Activated CD8-positive, alpha-beta memory T cell treated with anti-CD3 and anti-CD28 coated beads, Interleukin-2, amount 50 U/mL, for 4 hours (primary cell): ENCODE results near the gene ADGRL3.
"Not testable (repeated sequence)": the region's sequence is repeated elsewhere in the genome, so short reads cannot be mapped to it uniquely, and the experiment has no call there.

ENCODE experiments used
- DNase-seq: peaks from one replicate; pipeline ENCODE4 v3.0.0-alpha.2; 2020

The ADGRL3 gene

DNA sequence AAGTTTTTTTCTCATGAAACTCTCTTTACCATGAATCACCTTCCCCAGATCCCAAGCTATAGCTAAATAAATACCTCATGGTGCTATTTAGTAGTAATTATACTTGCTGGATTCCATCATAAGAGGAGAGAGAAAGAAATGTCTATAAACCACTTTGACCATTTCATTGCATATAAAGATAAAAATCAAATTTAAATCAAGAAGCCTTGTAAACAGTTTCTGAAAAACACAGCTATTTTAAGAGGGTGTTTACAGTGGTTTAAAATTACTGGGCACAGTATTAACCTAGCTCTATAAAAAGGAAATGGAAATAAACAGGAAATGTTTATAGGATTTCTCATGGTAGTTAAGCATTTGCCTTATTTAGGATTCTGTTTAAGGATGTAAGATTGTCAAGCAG lies 637.9 kb downstream of the ADGRL3 start:
- DNase-seq = no peak

DNA sequence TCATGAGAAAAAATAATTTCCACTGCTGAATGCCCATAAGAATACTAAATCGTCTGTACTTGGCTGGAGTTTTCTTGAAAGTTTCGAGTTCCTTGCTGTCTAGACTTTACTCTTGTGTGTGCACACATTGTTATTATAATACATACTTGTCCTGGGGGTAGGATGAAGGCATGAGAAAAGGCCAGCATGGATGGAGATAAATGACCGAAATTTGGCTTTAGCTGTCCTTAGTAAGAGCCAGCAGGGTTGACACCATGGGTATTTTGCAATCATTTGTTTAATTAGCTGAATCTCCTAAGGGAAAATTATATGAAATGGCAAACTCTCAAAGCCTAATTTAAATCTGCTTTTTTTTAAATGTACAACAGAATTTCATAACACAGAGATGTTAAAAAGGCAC lies 641.6 kb downstream of the ADGRL3 start:
- no peak for DNase-seq

DNA sequence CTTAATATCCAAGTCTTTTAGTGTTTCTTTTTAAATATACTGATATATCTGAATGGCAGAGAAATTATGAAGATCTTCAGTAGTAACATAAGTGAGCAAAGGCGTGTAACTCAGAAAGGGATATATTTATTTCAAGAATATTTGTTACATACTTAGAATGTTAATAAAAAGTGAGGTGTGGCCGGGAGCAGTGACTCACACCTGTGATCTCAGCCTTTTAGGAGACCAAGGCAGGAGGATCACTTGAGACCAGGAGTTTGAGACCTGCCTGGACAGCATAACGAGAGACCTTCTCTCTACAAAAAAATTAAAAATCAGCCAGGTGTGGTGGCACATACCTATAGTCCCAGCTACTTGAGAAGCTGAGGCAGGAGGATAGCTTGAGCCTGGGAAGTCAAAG lies 651.0 kb downstream of the ADGRL3 start:
- no peak for DNase-seq

DNA sequence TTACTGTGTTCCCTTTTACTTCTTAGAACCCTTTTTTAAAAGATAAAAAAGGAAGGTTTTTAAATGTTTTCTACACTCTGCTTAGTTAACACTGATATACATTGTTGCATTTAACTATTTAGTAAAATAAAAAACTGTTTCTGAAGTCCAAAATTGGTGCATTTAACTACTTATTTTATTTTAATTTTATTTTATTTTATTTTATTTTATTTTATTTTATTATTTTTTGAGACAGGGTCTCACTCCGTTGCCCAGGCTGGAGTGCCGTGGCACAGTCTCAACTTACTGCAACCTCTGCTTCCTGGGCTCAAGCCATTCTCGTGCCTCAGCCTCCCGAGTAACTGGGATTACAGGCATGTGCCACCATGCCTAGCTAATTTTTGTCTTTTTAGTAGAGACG lies 652.0 kb downstream of the ADGRL3 start:
- DNase-seq = not testable (repeated sequence)

DNA sequence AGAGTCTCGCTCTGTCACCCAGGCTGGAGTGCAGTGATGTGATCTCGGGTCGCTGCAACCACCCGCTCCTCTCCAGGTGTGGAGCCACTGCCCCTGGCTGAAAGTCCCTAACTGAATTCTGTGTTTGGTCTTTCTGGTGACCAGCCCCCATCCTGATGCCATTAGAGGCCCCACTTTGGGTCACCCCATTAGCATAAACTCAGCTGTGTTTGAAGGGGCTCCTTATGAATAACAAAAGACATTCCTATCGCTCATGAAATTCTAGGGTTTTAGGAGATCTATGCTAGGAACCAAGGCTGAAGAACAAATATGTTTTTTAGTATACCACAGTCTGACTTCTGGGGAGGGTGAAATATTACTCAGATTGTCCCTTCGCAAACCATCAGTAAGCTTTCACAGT lies 652.9 kb downstream of the ADGRL3 start:
- DNase-seq = no peak

DNA sequence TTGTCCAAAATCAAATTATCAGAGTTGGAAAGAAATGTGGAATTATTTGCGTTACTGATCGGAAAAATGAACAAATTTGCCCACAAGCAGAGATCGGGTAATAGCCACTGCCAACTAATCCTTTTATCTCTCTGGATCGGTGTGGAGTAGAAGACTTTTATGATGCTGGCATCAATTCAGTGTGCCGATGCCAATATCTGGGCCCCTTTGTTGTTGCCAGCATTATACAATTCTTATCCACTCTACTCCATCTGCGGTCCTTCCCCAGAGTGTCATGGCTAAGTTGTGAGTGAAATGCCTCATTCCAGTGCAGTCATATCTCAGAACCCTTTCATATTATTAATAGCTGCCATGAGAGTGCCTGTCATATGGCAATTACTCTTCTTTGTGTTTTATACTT lies 660.2 kb downstream of the ADGRL3 start:
- DNase-seq = no peak

DNA sequence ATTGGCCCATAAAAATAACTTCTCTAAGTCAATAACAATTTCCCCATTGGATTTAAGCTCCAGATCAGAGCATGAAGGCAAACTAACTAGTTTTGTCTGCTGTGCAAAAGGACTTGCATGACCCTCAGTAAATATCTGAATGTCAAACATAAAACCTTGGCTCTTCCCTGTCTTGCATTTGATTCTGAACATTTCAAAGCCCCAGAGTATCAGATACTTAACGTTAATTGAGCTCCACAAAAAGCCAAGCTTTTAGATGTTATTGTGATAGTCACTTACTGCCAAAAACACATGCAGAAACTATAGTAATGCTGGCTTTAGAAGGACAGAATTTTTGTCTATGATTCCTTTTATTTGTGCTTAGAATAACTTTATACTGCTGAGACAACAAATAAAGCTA lies 664.2 kb downstream of the ADGRL3 start:
- DNase-seq = no peak

DNA sequence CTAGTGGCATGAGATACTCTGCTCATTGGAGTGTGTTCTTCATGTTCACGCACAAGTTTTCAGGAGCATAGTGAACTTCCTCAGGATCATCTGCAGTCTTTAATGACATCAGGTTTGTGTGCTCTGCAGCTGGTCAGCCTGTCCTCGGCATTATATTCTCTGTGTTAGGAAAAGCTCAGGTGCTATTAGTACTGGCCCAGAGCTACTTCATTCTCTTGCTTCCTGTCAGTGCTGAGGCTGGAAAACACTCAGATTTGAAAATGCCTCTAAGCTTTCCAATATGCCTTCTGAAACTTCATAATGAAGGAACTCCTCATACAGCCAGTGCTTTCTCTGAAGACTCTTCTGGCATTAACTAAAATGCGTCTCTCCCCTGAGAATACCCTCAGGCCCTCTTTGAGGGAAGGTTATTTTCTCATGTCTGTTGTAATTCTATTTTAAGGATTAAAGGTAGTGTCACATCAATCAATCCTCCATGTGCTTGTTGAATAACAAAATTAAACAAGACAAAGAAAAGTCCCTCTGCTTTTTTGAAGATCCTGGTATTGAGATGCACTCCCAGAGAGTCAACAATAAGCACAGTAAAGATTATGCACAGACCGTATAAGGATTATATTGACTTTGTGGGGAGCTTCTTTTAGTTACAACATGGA lies 666.4 kb downstream of the ADGRL3 start:
- DNase-seq = no peak

DNA sequence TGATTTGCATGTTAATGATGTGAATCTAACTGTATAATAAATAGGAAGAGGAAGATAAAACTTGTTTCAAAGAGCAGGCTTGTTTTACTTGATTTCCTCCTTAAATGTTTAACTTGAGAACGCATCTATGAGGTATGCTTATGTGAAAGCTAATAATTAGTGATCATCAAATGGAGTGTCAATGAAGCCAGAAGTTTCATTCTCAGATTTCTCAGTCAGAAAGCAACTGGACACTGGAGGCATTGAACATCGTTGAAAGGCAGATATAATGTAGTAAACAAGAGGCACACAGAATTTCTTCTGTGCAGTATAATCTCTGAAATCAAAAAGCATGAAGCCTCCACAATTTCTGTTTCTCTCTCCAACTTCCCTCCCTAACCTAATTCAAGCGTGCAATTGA lies 672.9 kb downstream of the ADGRL3 start:
- no peak for DNase-seq

DNA sequence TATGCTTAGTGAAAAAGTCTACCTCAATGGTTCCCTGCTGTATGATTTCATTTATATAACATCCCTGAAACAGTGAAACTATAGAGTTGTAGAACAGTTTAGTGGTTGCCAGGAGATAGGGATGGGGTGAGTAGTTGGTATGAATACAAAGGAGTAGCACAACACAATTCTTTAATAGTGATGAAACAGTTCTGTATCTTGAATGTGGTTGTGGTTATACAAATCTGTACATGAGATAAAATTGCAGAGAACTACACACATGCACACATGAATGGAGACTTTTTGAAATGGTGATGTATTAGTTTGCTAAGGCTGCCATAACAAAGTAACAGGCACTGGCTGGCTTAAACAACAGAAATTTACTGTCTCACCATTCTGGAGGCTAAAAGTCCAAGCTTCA lies 677.1 kb downstream of the ADGRL3 start:
- DNase-seq = no peak

DNA sequence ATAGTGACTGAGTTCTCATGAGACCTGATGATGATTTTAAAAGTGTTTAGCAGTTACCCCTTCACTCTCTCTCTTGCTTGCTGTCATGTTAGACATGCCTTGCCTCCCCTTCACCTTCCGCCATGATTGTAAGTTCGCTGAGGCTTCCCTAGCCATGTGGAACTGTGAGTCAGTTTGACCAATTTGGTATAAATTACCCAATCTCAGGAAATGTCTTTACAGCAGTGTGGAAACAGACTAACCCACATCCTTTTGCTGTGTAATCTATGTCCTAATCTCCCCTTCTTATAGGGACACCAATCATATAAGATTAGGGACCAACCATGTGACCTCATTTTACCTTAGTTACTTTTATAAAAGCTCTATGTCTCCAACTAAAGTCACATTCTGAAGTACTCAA lies 677.8 kb downstream of the ADGRL3 start:
- no peak for DNase-seq

DNA sequence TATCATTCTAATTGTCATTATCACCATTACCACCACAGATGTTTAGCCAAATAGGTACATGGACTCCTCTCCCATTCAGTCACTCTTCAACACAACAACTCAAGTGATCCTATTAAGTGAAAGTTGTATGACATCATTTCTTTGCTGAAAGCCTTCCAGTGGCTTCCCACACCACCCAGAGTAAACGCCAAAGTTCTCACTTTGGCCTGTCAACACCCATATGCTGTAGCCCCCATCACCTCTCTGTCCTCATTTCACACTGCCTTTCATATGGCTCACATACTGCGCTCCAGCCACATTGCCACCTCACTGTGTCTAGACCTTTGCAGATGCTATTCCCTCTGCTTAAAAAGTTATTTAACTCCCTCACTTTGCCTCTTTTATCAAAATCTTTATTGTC lies 682.3 kb downstream of the ADGRL3 start:
- DNase-seq = no peak

DNA sequence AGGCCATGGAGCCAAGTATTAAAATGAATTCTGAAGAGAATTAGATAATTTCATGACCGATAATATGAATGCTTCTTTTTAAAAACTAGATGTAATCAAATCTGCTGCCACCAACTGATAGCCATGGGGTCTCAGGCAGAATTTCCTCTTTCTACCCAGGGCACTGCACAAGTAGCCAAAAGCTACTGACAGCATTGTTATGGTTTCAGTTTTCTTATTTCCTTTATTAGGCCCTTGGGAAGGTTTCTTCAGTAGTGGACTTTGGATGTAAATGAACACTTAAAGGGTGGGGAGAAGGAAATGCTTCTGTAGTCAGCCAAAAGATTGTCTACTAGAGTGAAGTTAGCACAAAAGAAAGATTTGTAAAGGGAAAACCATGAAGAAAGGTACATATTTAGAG lies 686.0 kb downstream of the ADGRL3 start:
- DNase-seq = no peak

DNA sequence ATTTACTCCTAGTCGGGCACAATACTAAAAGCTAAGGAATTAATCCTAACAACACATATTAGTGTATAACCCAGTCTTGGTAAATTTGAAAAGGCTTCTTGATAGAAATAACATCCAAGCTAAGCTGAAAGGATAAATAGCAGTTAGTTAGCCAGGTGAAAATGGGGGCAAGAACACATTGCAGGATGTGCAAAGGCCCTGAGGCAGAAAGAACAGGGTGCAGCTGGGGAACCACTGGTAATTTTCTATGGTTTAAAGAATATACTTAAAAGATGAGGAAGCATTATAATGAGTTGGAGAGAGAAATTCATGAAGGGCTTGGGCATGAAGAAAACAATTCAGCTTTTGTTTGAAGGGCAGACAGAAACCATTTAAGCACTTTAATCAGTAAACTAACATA lies 689.0 kb downstream of the ADGRL3 start:
- DNase-seq = no peak

DNA sequence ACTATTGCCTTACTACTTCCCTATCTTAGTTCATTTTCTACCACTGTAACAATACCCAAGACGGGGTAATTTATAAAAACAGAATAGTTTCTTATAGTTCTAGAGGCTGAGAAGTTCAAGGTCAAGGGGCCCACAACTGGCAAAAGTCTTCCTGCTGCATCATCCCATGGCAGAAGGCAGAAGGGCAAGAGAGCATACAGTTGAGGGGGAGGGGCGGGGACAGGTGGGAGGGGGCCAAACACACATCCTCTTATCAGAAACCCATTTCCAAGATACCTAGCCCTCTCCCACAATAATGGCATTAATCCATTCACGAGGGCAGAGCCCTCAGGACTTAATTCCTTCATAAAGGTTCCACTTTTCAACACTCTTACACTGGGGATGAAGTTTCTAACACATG lies 690.2 kb downstream of the ADGRL3 start:
- no peak for DNase-seq

DNA sequence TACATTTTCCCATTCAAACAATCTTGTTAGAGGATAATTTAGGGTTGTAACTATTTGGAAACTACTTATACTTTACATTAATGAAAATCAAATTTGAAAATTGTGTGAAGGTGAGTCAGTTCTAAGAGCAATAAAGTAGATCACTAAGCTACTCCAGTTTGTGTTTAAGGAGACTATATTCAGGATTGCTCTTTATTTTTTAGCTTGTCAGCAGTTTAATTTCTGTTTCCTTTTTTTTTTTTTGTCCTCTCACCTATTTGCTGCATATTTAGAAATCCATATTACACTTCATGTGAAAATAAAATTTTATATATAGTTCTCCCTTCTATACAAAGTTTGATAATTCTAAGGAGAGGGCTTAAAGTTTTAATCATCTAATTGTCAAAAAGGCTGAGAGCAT lies 691.8 kb downstream of the ADGRL3 start:
- DNase-seq = no peak

DNA sequence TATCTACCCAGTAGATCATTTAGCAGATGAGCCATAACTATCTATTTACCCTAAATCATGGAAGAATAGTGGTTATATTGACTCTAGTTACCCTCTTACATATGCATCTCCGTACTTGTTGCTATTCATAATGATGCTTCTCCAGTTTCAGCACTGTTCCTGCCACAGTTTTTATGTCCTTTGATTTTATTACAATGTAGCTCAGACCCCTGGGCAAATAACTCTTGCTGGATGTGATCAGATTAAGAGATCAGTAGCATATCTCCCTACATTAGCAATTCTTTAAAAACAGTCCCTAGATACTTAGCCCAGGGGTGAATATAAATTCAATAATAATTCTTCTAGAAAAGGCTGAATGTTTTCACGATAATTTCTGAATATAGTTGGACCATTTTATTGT lies 696.5 kb downstream of the ADGRL3 start:
- no peak for DNase-seq

DNA sequence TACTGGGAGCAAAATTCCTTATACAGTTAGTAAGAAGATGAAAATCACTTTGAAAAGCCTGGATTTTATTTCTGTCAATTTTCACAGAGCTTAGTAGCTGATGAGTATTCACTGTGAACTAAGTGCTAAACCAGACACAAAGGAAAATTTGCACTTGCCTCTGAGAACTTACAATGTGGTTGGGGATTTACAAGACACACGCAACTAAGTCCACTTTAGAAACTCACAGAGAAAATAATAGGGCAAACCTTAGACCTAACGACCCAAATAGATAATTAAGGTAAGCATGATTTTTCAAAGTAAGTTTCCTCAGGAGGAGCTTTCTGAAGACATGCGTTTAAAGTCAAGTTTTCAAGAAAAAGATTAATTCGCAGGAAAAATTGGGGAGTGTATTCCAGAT lies 708.9 kb downstream of the ADGRL3 start:
- DNase-seq = no peak

DNA sequence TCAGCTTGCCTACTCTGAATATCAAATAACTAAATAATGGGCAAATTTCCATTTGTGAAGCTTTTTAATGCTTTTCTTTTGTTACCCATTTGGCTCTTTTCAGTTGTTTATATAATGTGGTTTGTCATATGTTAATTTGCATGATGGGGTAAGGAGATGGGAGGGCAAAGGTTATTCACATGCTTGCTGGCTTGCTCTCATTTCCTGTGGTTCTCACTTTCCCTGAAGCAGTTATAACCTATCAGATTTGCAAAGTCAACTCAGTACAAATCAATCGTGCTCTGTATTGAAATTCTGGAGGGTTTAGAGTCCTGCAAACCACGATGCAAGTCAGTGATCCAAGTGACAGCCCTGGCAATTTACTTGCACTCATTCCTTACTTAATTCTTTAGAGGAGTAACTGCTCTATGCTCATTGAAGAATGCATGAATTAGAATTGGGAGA lies 711.2 kb downstream of the ADGRL3 start:
- no peak for DNase-seq

DNA sequence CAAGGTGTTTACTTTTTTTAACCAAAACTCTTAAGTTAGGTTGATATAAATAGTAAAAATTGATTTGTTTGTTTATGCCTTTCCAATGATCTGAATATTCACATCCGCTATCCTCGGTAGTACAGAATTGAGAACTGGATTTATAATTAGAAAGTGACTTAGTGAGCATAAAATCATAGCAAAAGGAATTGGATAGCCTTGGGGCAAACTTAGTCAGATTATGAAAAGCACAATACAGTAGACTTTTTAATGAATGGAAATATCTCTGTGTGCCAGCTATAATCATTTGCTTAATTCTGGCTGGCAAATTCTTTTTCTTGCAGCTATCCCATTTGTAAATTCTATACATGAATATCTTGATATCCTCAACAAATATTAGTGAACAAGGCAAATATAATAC lies 713.5 kb downstream of the ADGRL3 start:
- DNase-seq = no peak

DNA sequence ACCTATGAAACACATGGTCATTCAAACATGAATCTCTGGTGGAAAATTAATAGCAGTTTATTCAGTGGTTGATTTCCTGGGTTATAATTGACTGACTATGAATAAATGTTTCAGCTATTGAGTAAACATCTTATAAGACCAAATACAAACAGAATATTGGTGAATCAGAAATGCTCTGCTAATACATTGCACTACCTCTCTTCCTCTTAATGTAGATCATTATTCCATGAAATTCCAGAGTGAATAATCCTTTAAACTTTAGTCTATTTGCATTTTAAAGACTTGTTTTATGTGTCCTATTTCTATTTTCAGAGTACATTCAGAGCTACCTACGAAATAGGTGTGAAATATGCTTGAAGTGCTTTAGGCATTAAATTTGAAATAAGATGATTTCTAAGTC lies 715.4 kb downstream of the ADGRL3 start:
- DNase-seq = no peak

DNA sequence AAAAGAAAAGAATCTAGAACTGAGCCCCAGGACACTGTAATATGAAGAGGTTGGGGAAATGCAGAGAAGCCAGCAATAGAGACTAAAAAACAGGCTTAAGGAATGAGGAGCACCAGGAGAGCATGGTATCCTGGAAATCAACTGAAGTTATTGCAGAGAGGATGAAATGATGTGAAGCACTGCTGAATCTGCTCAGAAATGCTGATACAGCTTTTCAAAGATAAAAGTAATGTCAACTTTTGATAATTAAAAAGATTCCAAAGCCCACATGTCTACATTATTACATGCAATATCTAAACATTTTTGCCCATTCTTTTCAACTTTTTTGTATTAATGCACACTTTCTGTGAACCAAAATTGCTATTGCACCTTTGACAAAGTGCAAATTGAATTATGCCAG lies 718.4 kb downstream of the ADGRL3 start:
- no peak for DNase-seq

DNA sequence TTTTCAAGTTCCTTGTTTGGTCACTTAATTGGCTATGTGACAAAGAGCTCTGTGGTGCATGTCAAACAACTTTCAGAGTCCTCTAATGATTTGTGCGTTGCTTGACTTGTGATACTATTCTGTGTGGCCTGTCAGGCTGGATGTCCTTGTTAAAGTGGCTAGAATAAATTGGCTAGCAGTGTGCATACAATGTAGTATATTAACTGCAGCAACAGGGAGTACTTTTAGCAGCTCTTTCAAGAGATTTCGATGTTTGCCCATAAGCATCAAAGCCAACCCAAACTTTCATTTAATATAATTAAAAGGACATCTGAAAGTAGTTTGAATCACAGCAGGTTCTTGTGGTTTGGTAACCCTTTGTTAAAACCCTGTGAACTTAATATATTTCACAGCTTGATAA lies 718.9 kb downstream of the ADGRL3 start:
- no peak for DNase-seq

DNA sequence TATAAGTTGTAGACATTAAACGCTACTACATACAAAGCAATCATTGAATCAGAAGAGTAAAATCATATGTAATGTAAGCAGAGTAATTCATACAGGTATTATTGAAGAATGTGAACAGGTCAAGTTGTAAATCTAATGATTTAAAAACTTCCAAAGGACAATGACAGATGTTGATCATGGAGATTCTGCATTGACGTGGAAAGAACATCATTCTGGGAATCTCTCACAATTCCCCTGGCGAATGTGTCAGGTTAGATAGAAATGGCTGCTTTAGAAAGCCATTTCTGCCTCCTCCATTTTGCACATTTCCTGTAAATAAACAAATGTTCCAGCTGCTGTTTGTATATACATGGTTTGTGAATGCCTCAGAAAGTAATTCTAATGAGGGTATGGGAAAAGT lies 719.4 kb downstream of the ADGRL3 start:
- DNase-seq = no peak

DNA sequence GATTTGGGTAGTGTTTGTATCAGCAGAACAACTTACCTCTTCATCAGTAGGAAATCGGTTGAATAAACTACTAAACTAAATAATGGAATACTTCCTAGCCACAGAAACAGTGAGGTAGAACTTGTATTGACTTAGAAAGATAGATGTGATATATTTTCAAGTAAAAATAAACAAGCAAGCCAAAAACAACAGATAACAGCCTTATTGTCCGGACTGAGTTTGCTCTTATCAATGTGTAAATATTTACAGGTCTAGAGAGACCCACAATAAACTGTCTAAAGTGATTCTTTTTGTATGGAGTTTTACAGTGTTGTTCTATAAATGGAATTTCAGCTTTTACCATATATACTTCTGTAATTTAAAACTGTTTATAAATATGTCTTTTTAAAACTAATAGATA lies 721.8 kb downstream of the ADGRL3 start:
- DNase-seq = no peak

DNA sequence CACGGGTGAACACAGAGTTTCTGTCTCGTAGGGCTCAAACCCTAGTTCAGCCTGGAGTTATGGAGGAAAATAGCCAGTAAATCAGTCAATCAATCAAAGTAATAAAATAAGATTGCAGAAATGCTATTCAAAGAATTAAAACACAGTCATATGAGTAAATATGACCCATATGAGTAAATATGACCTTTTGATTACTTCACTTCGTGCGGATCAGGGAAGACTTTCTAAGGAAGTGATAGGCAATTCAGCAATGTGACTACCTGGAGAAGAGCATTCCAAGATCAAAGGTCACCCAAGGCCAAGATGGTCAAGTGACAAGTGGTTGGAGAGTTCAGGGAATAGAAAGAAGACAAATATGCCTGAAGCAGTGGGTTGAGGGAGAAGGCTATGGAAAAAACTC lies 722.6 kb downstream of the ADGRL3 start:
- no peak for DNase-seq
